Caco-2 (cell line): ENCODE measurements around the gene DNAJC17. TPM values are rescaled to one million over a fixed set of nuclear protein-coding genes. Genes with fewer than 3 reads are reported as not detected.

Experiments used
- BruUV-seq: library from RNA; stranded (reverse); fragments of 400-500 nt; replicated peaks from 2 replicates; lab custom pipeline; 2021; lab: Mats Ljungman, UMichigan
- CTCF ChIA-PET: fragments of 300-600 bp; sonication (Branson Sonifier 250); formaldehyde crosslinking; loops from one replicate; lab custom pipeline; 2022; ENCODE audit warnings: antibody characterized with exemption; lab: Charles Lee
- POLR2A ChIA-PET: fragments of 300-600 bp; sonication (Branson Sonifier 250); formaldehyde crosslinking; loops from one replicate; lab custom pipeline; 2022; ENCODE audit warnings: antibody characterized with exemption; lab: Charles Lee
- DNase-seq, 2 experiments: peaks; one replicate each; pipeline versions ENCODE4 v3.0.0 to v3.0.0-alpha.2; 2020 to 2022
- H3K27me3 ChIP-seq: replicated peaks from 2 replicates; pipeline ENCODE4 v1.6.0; 2011; ENCODE audit warnings: low read length; ENCODE audit not compliant: control insufficient read depth, insufficient read depth
- H3K36me3 ChIP-seq: 2 replicates; pipeline ENCODE4 v1.5.1; 2011; ENCODE audit warnings: low read length; ENCODE audit not compliant: control insufficient read depth, insufficient read depth
- H3K4me1 ChIP-seq: fragments of 250-450 bp; sonication (Bioruptor Pico); 2 replicates; pipeline ENCODE4 v1.5.1; 2020; ENCODE audit warnings: mild to moderate bottlenecking
- H3K4me3 ChIP-seq: 2 replicates; pipeline ENCODE4 v1.5.1; 2011; ENCODE audit warnings: low read depth, mild to moderate bottlenecking, control low read depth, low read length
- H3K9me3 ChIP-seq: fragments of 250-450 bp; sonication (Bioruptor Pico); 2 replicates; pipeline ENCODE4 v1.5.1; 2020; ENCODE audit warnings: mild to moderate bottlenecking, moderate library complexity
- H3K27ac Mint-ChIP-seq: one replicate; pipeline ENCODE4 v1.8.0; 2022; ENCODE audit warnings: mixed read lengths; ENCODE audit not compliant: unreplicated experiment
- H3K27me3 Mint-ChIP-seq: one replicate; pipeline ENCODE4 v1.8.0; 2022; ENCODE audit warnings: mixed read lengths; ENCODE audit not compliant: insufficient read depth, unreplicated experiment
- H3K36me3 Mint-ChIP-seq: one replicate; pipeline ENCODE4 v1.8.0; 2022; ENCODE audit warnings: mild to moderate bottlenecking, mixed read lengths; ENCODE audit not compliant: insufficient read depth, unreplicated experiment
- H3K4me1 Mint-ChIP-seq: one replicate; pipeline ENCODE4 v1.8.0; 2022; ENCODE audit warnings: low read depth, mixed read lengths; ENCODE audit not compliant: unreplicated experiment
- H3K4me3 Mint-ChIP-seq: one replicate; pipeline ENCODE4 v1.8.0; 2022; ENCODE audit warnings: mild to moderate bottlenecking, moderate library complexity, mixed read lengths; ENCODE audit not compliant: unreplicated experiment
- H3K9me3 Mint-ChIP-seq: one replicate; pipeline ENCODE4 v1.8.0; 2022; ENCODE audit warnings: mixed read lengths; ENCODE audit not compliant: unreplicated experiment
- CTCF ChIP-seq, 2 experiments: fragments of 200-600 bp in 1 of 2; IDR thresholded peaks; 1 replicate in 1 of 2; 2 replicates in 1 of 2; pipeline versions ENCODE4 v1.5.1 to v1.8.0; 2011 to 2022; ENCODE audit warnings: antibody characterized with exemption in 1 of 2, control low read depth in 1 of 2, inconsistent platforms in 1 of 2, low read depth in 1 of 2, low read length in 1 of 2, mild to moderate bottlenecking in 1 of 2, moderate library complexity in 1 of 2; ENCODE audit not compliant: insufficient read depth in 1 of 2, severe bottlenecking in 1 of 2, unreplicated experiment in 1 of 2
- intact Hi-C: fragments of 100-400 bp; cut with micrococcal nuclease; formaldehyde crosslinking; loops from one replicate; pipeline ENCODE4 v1.10.0; 2022; ENCODE audit not compliant: unreplicated experiment
- total RNA-seq: library from RNA; stranded (reverse); gene quantifications from 2 replicates; pipeline ENCODE4 v1.2.3, GENCODE V29; 2022

Gene DNAJC17
- total RNA-seq, 1 experiment from 2014 or later = 30.1 TPM

GRCh38 chr15:40808861-40809450 lies 1.7 kb upstream of the DNAJC17 start:
- Histone ChIP-seq H3K9me3 (no peaks in the 10 kb centered on the region), H3K36me3 (no peaks in the 10 kb centered on the region), H3K27me3 (no peaks in the 10 kb centered on the region), H3K4me3 (no peak overlapping the region), H3K4me1 (0 out of 2 replicates have a peak, but pooled peaks cover 4% of the 10 kb centered on the region)
- no peak for TF ChIP-seq CTCF (IDR thresholded peaks at IDR 0.05; ENCODE audit: insufficient read depth in 1 of 2, low read depth in 1 of 2, low read length in 1 of 2, severe bottlenecking in 1 of 2, unreplicated experiment in 1 of 2)
- intact Hi-C loops = no loop called here
- BruUV-seq = no TSS peak
- POLR2A ChIA-PET = interaction anchor here (3.0 kb wide), 1 partner anchor 36 kb away, joined by 23 read pairs; the partner anchor contains the start of gene SPINT1
- Mint-ChIP-seq H3K27me3 (no peaks in the 10 kb centered on the region), H3K4me3 (peak overlapping the region; percentile 95), H3K4me1 (no peaks in the 10 kb centered on the region), H3K36me3 (peaks cover 20% of the 10 kb centered on the region), H3K9me3 (no peaks in the 10 kb centered on the region), H3K27ac (no peak overlapping the region)
- CTCF ChIA-PET = no interaction called here
- no peak for DNase-seq

DNA sequence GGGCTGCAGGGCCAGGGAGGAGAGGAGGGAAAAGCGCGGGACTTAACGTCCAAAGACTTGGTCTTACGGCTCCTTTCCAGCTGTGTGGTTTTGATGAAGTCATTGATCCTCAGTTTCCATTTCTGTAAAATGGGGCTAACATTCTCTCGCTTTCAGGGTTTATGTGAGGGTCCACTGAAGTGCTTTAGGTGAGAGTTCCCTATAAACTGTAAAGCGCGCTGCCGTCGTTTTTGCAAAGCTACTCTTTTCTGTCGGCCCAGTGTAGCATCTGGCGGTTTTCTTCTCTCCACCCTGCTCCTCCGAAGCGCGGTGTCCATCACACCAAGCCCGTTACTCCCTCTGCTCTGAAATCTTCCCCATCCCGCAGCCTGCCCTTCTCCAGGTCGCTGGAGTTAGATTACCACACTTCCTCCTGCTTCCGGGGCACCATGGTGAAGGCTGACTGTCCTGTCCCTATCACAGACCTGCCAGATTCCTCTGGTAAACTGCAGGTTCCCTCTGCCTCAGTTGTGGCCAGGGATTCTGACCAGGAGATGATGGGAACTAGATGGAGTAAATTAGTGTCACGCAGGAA lies 702 bp upstream of the DNAJC17 start:
- intact Hi-C loops = loop anchor here (1.0 kb wide), 2 partner anchors 18 to 38 kb away; no protein-coding TSS in a partner anchor
- Histone ChIP-seq H3K36me3 (no peaks in the 10 kb centered on the region), H3K27me3 (no peaks in the 10 kb centered on the region), H3K4me3 (peak overlapping the region; percentile 88), H3K9me3 (no peaks in the 10 kb centered on the region), H3K4me1 (0 out of 2 replicates have a peak, but pooled peaks cover 4% of the 10 kb centered on the region)
- Mint-ChIP-seq H3K4me3 (peak overlapping the region; percentile 95), H3K27ac (peak overlapping the region; percentile 94), H3K4me1 (no peaks in the 10 kb centered on the region), H3K27me3 (no peaks in the 10 kb centered on the region), H3K9me3 (no peaks in the 10 kb centered on the region), H3K36me3 (peaks cover 17% of the 10 kb centered on the region)
- TF ChIP-seq CTCF (IDR thresholded peaks at IDR 0.05; ENCODE audit: insufficient read depth in 1 of 2, low read depth in 1 of 2, low read length in 1 of 2, severe bottlenecking in 1 of 2, unreplicated experiment in 1 of 2) = no peak
- ChIA-PET CTCF (interaction anchor here (0.9 to 1.7 kb wide), 10 partner anchors 25 to 87 kb away, joined by 3 to 11 read pairs (median 8); partner anchors contain the start of genes GCHFR, SPINT1 and VPS18), POLR2A (interaction anchor here (0.5 to 3.0 kb wide), 6 partner anchors 37 to 175 kb away, joined by 3 to 23 read pairs (median 6); partner anchors contain the start of genes DLL4, GCHFR, SPINT1 and VPS18)
- TSS peak; percentile 52 for BruUV-seq
- no peak for DNase-seq

GRCh38 chr15:40806672-40807027 lies 623 bp downstream of the DNAJC17 start:
- Mint-ChIP-seq H3K4me1 (no peaks in the 10 kb centered on the region), H3K27me3 (no peaks in the 10 kb centered on the region), H3K27ac (peak overlapping the region; percentile 94), H3K36me3 (peaks cover 7% of the 10 kb centered on the region), H3K9me3 (no peaks in the 10 kb centered on the region), H3K4me3 (peak overlapping the region; percentile 95)
- CTCF ChIA-PET = interaction anchor here (0.7 to 1.7 kb wide), 10 partner anchors 24 to 89 kb away, joined by 3 to 11 read pairs (median 6); partner anchors contain the start of genes GCHFR, SPINT1 and VPS18
- POLR2A ChIA-PET = interaction anchor here (0.6 to 3.0 kb wide), 8 partner anchors 9 to 676 kb away, joined by 3 to 23 read pairs (median 4); partner anchors contain the start of genes DLL4, GCHFR, SPINT1 and VPS18
- Histone ChIP-seq H3K27me3 (no peaks in the 10 kb centered on the region), H3K9me3 (no peaks in the 10 kb centered on the region), H3K4me1 (0 out of 2 replicates have a peak, but pooled peaks cover 4% of the 10 kb centered on the region), H3K36me3 (no peaks in the 10 kb centered on the region), H3K4me3 (peak overlapping the region; percentile 88)
- no peak for TF ChIP-seq CTCF (IDR thresholded peaks at IDR 0.05; ENCODE audit: insufficient read depth in 1 of 2, low read depth in 1 of 2, low read length in 1 of 2, severe bottlenecking in 1 of 2, unreplicated experiment in 1 of 2)
- DNase-seq = no peak
- intact Hi-C loops = loop anchor here (1.0 kb wide), 2 partner anchors 20 to 40 kb away; no protein-coding TSS in a partner anchor
- BruUV-seq = TSS peak; percentile 77
